GM21381 (cell line): ENCODE results near the gene PTGR3.
"Not testable (repeated sequence)": the region's sequence is repeated elsewhere in the genome, so short reads cannot be mapped to it uniquely, and the experiment has no call there.

ENCODE experiments used
- ATAC-seq: cut with Tn5 transposase; IDR thresholded peaks from one replicate; pipeline ENCODE4 v1.9.1; 2021; ENCODE audit warnings: mild to moderate bottlenecking, moderate library complexity; ENCODE audit not compliant: unreplicated experiment

The PTGR3 gene

GRCh38 chr18:75204269-75204731 is 4.6 kb downstream of the PTGR3 start:
- no peak for ATAC-seq

DNA sequence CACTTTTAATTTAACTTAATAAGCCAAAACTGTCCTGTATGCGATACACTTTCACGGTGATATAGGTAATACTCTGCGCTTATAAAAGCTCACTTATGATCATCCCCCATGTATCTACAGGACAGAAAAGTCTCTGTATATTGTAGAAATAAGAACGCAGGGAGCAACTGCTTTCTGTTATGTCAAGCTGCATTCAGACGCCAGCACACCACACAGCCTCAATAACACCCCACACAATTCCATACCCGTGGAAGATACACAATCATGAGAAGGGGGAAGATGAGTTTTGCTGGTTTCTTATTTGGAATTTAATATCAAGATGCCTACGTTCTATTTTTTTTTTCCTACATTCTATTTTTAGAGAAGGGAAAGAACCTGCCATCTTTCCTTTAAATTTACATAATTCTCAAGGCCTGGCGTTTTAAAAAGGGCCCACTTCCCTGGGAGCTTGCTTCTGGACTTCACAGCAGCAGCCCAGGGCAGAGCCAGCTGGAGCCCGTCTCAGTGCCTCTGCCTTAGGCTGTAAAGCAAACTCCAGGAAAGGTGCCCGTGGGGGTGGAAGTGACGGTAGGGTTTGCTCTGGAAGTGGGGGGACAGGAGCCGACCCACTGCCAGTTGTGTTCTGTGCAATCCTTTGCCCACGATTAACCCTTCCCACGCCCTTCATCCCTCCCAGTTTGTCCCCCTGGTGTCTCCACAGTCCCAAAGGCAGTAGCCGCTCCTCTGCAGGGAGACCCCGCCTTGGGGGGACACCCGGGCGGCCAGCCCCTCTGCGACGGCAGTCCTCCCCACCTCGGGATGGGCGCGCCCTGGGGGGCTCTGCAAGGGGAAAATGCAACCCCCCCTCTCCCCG is 5.3 kb downstream of the PTGR3 start:
- no peak for ATAC-seq

GRCh38 chr18:75202696-75203365 is 6.1 kb downstream of the PTGR3 start:
- no peak for ATAC-seq

DNA sequence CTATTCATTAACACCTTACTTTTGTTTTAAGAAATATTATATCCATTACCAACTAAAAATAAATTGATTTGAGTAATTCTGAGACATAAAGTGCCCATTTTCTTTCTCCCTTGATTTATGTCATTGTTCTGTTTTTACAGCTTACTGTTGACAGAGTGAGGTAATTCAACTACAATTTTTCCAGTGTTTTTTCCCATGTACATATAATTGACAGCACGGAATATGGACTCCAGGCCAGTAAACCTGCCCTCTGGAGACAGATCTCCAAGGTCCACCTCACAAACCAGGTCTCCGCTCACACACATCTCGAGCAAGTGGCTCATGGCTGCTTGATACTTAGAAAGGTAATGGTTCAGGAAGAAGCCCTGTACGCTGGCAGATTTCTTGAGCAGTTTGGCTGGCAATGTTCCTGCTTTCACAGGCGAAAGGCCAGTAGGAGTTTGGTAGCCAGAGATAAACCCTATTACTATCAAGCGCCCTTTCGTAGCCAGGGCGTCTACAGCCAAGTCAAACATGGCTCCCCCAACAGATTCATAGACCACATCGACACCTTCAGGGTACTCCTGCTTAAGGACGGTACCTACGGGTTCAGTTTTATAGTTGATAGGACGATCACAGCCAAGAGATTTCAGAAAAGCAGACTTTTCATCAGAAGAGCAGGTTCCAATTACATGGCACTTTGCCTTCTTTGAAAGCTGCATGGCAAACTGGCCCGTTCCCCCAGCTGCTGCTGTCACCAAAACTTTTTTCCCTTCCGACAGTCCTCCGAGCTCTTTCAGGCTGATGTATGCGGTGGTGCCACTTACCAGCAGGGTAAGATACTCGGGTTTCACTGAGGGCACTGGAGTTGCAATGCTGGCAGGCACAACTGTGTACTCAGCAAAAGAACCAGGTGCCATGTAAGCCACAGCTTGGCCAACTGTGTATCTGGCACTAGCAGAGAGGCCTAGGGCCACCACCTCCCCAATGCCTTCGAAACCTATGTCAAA is 7.4 kb downstream of the PTGR3 start:
- no peak for ATAC-seq

DNA sequence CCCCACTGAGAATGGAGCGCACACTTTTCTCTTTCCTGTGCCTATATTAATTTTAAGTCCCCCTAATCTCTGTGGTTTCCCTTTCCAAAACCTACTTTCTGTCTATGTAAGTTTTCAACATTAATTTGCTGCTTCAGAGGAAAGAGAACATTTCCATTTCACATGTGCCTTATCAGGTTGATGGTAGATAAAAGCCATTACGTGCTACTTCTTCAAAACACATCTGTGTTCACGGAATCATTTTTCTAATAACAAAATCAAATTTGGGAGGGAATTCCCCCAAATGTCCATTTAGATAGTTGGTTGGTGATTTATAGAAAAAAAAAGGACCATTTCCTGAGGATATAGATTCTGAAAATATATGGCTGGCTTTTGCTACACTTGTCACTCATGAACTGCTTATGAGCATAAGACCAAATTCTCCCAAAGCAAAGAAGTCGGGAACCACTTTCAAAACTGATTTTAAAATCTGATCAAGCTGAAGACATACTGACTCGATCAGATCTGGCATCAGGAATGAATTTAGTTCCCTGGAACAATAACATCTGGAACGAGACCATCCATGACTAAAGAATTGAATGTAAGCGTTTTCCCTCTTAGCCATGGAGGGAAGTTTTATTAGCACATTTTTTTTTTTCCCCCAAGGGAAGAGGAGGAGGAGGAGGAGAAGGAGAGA is 8.2 kb downstream of the PTGR3 start:
- ATAC-seq = no peak

DNA sequence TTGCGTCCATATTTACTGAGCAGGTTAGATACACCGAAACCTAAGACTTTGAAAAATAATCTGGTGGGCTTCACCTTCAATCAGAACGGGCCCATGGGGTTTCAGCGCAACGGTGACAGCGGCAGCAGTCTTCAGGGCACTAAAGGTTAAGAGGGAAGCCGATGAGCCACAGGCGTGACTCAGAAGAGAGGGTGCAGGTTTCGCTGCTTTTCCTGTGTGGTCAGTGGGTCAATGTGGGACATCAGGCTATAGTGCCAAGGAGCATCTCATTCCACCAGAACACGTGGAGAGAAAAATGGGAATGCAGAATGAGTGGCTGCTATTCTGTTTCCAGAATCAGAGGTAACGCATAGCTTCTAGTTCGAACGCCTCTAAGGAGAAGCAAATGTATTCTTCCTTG is 8.9 kb downstream of the PTGR3 start:
- ATAC-seq = no peak

DNA sequence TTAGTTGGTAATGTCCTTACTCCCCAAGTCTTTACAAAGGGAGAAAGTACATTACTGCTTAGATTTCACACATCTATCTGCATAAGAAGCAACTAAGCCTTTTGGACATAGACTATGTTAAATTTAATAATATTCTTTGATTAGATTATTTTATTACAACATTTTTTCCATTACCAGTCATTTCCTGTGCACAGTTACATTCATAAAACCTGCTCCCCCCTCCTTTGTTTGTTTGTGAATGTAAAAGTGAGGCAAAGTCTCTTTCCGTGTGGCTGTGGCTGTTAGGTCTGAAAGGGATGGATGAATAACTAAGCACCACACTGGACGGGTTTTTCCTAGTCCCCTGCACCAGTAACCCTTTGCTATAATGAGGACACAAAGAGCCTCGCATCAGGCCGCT is 9.6 kb downstream of the PTGR3 start:
- no peak for ATAC-seq

DNA sequence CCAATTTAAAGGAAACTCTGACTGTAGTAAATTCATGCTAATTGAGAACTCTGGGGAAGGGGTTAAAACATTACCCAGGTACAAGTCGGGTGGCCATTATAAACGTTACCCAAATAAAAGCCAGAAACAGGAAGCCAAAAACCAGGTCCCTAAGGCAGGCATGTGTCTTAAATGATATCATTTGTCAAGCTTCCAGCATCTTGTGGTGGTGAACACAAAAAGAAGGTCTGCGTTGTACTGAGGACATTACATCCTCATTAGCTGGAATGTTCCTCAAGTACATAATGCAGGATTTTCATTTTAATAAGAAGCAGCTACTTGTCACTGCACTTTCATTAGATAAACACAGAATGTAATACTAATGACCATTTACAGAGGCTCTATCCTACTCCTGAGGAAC is 10.9 kb downstream of the PTGR3 start:
- no peak for ATAC-seq

GRCh38 chr18:75192899-75193298 is 16.0 kb downstream of the PTGR3 start:
- ATAC-seq = no peak

- ATAC-seq = no peak
Observed at GRCh38 chr18:75189696-75190095, 19.2 kb downstream of the PTGR3 start.

- ATAC-seq = not testable (repeated sequence)
Observed at GRCh38 chr18:75187702-75188101, 21.2 kb downstream of the PTGR3 start.

DNA sequence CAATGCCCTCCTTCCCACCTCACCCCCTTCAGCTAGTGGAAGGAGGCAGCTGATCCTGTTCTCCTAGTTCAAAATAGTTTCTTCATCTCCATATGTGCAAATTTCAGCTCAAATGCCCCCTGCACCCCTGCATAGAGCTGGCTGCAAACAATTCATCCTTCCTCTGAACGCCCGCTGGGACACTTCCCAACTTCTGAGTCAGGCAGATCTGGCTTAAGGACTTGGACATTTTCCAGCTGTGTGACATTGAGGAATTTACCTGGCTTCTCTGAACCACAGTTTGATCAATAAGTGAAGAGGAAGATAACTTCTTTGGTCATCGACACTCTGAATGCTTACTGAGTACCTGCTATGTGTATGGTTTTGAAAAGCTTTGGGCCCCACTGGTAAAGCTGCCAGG is 23.5 kb downstream of the PTGR3 start:
- ATAC-seq = no peak

- no peak for ATAC-seq
Observed at GRCh38 chr18:75183973-75184493, 24.9 kb downstream of the PTGR3 start.

DNA sequence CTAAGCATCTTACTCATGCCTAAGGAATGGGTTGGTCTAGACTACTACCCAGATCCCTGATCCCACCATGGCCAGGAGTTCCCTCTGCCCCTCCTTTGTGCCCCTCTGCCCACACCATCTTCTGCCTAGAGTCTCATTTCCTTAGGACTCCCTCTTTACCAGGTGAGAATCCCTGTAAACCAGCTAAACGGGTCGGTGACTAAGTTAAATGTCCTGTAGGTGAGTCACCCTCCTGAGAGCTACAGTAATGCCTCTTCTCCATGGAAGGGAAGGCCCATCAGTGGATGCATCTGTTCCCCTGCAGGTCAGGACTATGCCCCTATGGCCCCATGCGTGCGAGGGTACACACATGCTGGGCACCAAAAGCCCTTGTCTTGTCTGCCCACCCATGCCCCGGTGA is 25.4 kb downstream of the PTGR3 start:
- ATAC-seq = no peak

GRCh38 chr18:75179819-75180600 is 28.9 kb downstream of the PTGR3 start:
- ATAC-seq = no peak

DNA sequence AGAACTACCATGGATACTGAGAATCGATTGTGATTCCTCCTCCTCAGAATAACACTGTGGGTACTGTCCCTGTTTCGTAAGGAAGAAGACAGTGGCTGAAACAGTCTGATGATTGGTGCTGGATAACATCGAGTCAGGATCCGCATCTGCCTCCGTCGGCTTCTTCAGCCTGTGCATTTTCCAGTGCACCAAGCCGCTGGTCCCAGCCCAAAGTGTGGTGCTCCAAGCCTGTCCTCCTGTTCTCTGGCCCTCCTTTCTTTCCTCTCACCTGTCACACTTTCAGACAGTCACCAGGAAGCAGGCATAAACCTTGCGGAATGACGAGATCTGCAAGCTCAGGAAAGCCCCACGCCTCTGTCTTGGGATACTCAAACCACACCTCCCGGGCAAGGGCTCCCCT is 30.6 kb downstream of the PTGR3 start:
- no peak for ATAC-seq

- ATAC-seq = no peak
Observed at GRCh38 chr18:75176849-75177248, 32.1 kb downstream of the PTGR3 start.

- no peak for ATAC-seq
Observed at GRCh38 chr18:75173738-75174137, 35.2 kb downstream of the PTGR3 start.

- ATAC-seq = peak; percentile 97
Observed at GRCh38 chr18:75173125-75173432, 35.9 kb downstream of the PTGR3 start.
